ENCODE measurements around the gene AP3B2.

DNA sequence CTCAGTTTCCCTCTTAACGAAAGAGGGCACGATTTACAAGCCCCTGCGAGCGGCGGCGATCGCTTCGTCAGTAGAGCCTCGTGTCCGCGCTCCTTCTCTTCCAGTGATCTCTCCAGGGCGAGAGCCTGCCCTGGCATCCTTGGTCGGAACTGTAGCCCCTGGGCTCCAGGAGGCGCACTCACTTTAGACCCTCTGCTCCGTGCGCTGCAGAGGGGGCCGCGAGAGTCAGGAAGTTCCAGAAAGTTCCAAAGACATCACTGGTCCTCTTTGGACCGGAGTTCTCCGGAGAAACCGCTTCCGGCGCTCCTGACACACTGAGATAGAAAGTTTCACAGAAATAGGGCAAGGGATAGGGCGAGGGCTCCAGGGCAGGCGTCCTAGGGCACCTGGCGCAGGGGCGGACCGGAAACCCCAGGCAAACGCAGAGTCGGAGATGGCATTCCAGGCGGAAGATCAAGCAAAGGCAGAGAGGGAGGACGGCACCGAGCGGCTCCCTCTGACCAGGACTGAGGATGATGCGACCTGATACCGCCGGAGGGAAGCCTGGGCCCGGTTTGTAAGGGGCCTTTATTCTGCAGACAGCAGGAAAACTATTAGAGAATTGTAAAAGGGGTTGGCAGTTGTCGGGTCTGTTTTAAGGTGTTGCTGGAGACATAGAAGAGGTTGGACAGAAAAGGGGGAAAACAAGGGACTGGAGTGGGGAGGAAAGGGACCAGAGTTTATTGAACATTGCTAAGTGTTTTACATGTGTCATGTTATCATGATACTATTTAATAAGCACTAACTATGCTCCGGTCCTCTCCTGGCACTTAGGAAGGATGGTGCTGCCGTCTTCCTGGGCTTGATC lies 61.2 kb downstream of the AP3B2 start:
- TF ChIP-seq, protein P1, sequence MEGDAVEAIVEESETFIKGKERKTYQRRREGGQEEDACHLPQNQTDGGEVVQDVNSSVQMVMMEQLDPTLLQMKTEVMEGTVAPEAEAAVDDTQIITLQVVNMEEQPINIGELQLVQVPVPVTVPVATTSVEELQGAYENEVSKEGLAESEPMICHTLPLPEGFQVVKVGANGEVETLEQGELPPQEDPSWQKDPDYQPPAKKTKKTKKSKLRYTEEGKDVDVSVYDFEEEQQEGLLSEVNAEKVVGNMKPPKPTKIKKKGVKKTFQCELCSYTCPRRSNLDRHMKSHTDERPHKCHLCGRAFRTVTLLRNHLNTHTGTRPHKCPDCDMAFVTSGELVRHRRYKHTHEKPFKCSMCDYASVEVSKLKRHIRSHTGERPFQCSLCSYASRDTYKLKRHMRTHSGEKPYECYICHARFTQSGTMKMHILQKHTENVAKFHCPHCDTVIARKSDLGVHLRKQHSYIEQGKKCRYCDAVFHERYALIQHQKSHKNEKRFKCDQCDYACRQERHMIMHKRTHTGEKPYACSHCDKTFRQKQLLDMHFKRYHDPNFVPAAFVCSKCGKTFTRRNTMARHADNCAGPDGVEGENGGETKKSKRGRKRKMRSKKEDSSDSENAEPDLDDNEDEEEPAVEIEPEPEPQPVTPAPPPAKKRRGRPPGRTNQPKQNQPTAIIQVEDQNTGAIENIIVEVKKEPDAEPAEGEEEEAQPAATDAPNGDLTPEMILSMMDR (IDR thresholded peaks at IDR 0.05) = no peak
- no peak for TF ChIP-seq POLR2A (IDR thresholded peaks at IDR 0.05)
